HEK293 (cell line): ENCODE results near the gene MEGF8.

Experiments used
- CTCF ChIA-PET: fragments of 350-600 bp; formaldehyde crosslinking; extraction: SDS; loops from one replicate; lab custom pipeline; 2021; ENCODE audit warnings: antibody characterized with exemption; lab: Yijun Ruan, JAX
- POLR2A ChIA-PET: fragments of 300-600 bp; formaldehyde crosslinking; extraction: SDS; loops from one replicate; lab custom pipeline; 2020; ENCODE audit warnings: antibody characterized with exemption, inconsistent platforms; lab: Yijun Ruan, JAX
- H3K27ac ChIP-seq: fragments of 200-500 bp; sonication (Bioruptor generic); 2 replicates; pipeline ENCODE4 v1.5.1; 2014; ENCODE audit warnings: low read depth, low read length, control low read depth, inconsistent platforms; ENCODE audit errors: extremely low read depth
- H3K36me3 ChIP-seq, 2 experiments: fragments of 200-500 bp in 1 of 2; sonication (Bioruptor generic) in 1 of 2; 1 replicate in 1 of 2; 2 replicates in 1 of 2; pipeline ENCODE4 v1.5.1; 2014 to 2017; ENCODE audit warnings: inconsistent platforms in 2 of 2, low read length in 2 of 2; ENCODE audit not compliant: control insufficient read depth in 2 of 2, insufficient read depth in 1 of 2
- H3K4me1 ChIP-seq: fragments of 200-500 bp; sonication (Bioruptor generic); 2 replicates; pipeline ENCODE4 v1.5.1; 2014; ENCODE audit warnings: mild to moderate bottlenecking, low read length, inconsistent platforms; ENCODE audit not compliant: control insufficient read depth, insufficient read depth
- H3K4me3 ChIP-seq: 2 replicates; pipeline ENCODE4 v1.5.1; 2011; ENCODE audit warnings: low read depth, mild to moderate bottlenecking, control low read depth, low read length, moderate library complexity
- H3K9me3 ChIP-seq: fragments of 200-500 bp; sonication (Bioruptor generic); 2 replicates; pipeline ENCODE4 v1.5.1; 2014; ENCODE audit warnings: low read depth, low read length, inconsistent platforms; ENCODE audit not compliant: control insufficient read depth, insufficient read depth
- GLIS2 ChIP-seq: fragments of 450-650 bp; formaldehyde crosslinking; IDR thresholded peaks from 2 replicates; pipeline ENCODE4 v1.5.1; 2016; ENCODE audit warnings: missing biosample characterization, missing genetic modification characterization
- HOXA7 ChIP-seq: sonication (generic); formaldehyde crosslinking; IDR thresholded peaks from 2 replicates; pipeline ENCODE4 v1.8.1; 2022; ENCODE audit warnings: missing genetic modification reagents, borderline replicate concordance
- IKZF3 ChIP-seq: fragments of 450-650 bp; IDR thresholded peaks from 2 replicates; pipeline ENCODE4 v1.5.0; 2018; ENCODE audit warnings: missing biosample characterization, mild to moderate bottlenecking, missing genetic modification characterization, moderate library complexity
- KLF10 ChIP-seq: fragments of 450-650 bp; IDR thresholded peaks from 2 replicates; pipeline ENCODE4 v1.5.1; 2018; ENCODE audit warnings: missing biosample characterization, mild to moderate bottlenecking, missing genetic modification characterization
- KLF9 ChIP-seq: fragments of 450-650 bp; formaldehyde crosslinking; IDR thresholded peaks from 2 replicates; pipeline ENCODE4 v1.5.1; 2016; ENCODE audit warnings: missing biosample characterization, missing genetic modification characterization, low read depth
- SCRT2 ChIP-seq: fragments of 450-650 bp; formaldehyde crosslinking; IDR thresholded peaks from 2 replicates; pipeline ENCODE4 v1.5.1; 2016; ENCODE audit warnings: missing biosample characterization, missing genetic modification characterization
- ZBTB17 ChIP-seq: fragments of 450-650 bp; formaldehyde crosslinking; IDR thresholded peaks from 2 replicates; pipeline ENCODE4 v1.5.1; 2016; ENCODE audit warnings: missing biosample characterization, missing genetic modification characterization
- ZBTB21 ChIP-seq: fragments of 450-650 bp; formaldehyde crosslinking; IDR thresholded peaks from 2 replicates; pipeline ENCODE4 v1.5.1; 2017; ENCODE audit warnings: missing biosample characterization, missing genetic modification characterization
- ZBTB48 ChIP-seq: fragments of 450-650 bp; formaldehyde crosslinking; IDR thresholded peaks from 2 replicates; pipeline ENCODE4 v1.5.1; 2016; ENCODE audit warnings: missing biosample characterization, missing genetic modification characterization
- ZBTB8A ChIP-seq: fragments of 450-650 bp; formaldehyde crosslinking; IDR thresholded peaks from 2 replicates; pipeline ENCODE4 v1.5.1; 2016; ENCODE audit warnings: missing biosample characterization, missing genetic modification characterization
- ZFHX2 ChIP-seq: fragments of 450-650 bp; formaldehyde crosslinking; conservative IDR thresholded peaks from 2 replicates; pipeline ENCODE4 v1.5.1; 2016; ENCODE audit warnings: missing biosample characterization, missing genetic modification characterization
- ZNF140 ChIP-seq: fragments of 450-650 bp; formaldehyde crosslinking; IDR thresholded peaks from 2 replicates; pipeline ENCODE4 v1.5.1; 2016; ENCODE audit warnings: missing biosample characterization, missing genetic modification characterization
- ZNF174 ChIP-seq: fragments of 450-650 bp; formaldehyde crosslinking; IDR thresholded peaks from 2 replicates; pipeline ENCODE4 v1.5.0; 2017; ENCODE audit warnings: missing biosample characterization, mild to moderate bottlenecking, missing genetic modification characterization
- ZNF391 ChIP-seq: fragments of 450-650 bp; formaldehyde crosslinking; IDR thresholded peaks from 2 replicates; pipeline ENCODE4 v1.5.1; 2016; ENCODE audit warnings: low read depth, missing biosample characterization, missing genetic modification characterization, borderline replicate concordance
- ZNF423 ChIP-seq: fragments of 450-650 bp; formaldehyde crosslinking; IDR thresholded peaks from 2 replicates; pipeline ENCODE4 v1.5.1; 2016; ENCODE audit warnings: missing biosample characterization, missing genetic modification characterization
- ZNF473 ChIP-seq: fragments of 450-650 bp; formaldehyde crosslinking; IDR thresholded peaks from 2 replicates; pipeline ENCODE4 v1.5.1; 2017; ENCODE audit warnings: missing biosample characterization, missing genetic modification characterization
- ZNF514 ChIP-seq: fragments of 450-650 bp; formaldehyde crosslinking; IDR thresholded peaks from 2 replicates; pipeline ENCODE4 v1.5.1; 2016; ENCODE audit warnings: missing biosample characterization, missing genetic modification characterization
- ZNF585B ChIP-seq: fragments of 450-650 bp; formaldehyde crosslinking; IDR thresholded peaks from 2 replicates; pipeline ENCODE4 v1.5.1; 2016; ENCODE audit warnings: missing biosample characterization, missing genetic modification characterization
- ZNF596 ChIP-seq: fragments of 450-650 bp; IDR thresholded peaks from 2 replicates; pipeline ENCODE4 v1.5.0; 2018; ENCODE audit warnings: missing biosample characterization, mild to moderate bottlenecking, missing genetic modification characterization, moderate library complexity
- ZNF670 ChIP-seq: fragments of 450-650 bp; formaldehyde crosslinking; IDR thresholded peaks from 2 replicates; pipeline ENCODE4 v1.5.1; 2016; ENCODE audit warnings: missing biosample characterization, missing genetic modification characterization, low read depth
- ZNF747 ChIP-seq: fragments of 450-650 bp; formaldehyde crosslinking; IDR thresholded peaks from 2 replicates; pipeline ENCODE4 v1.5.1; 2016; ENCODE audit warnings: missing biosample characterization, missing genetic modification characterization
- ZNF768 ChIP-seq: fragments of 450-650 bp; formaldehyde crosslinking; IDR thresholded peaks from 2 replicates; pipeline ENCODE4 v1.5.1; 2018; ENCODE audit warnings: missing biosample characterization, mild to moderate bottlenecking, missing genetic modification characterization
- TF ChIP-seq, protein P1 (sequence below): fragments of 450-650 bp; formaldehyde crosslinking; IDR thresholded peaks from 2 replicates; pipeline ENCODE4 v1.5.1; 2016; ENCODE audit warnings: missing biosample characterization, missing genetic modification characterization
- TF ChIP-seq, protein P2 (sequence below): fragments of 450-650 bp; formaldehyde crosslinking; IDR thresholded peaks from 2 replicates; pipeline ENCODE4 v1.5.1; 2017; ENCODE audit warnings: missing biosample characterization, missing genetic modification characterization
- TF ChIP-seq, protein P3 (sequence below): fragments of 450-650 bp; formaldehyde crosslinking; IDR thresholded peaks from 2 replicates; pipeline ENCODE4 v1.5.1; 2016; ENCODE audit warnings: missing biosample characterization, missing genetic modification characterization
- TF ChIP-seq, protein P4 (sequence below): fragments of 450-650 bp; formaldehyde crosslinking; IDR thresholded peaks from 2 replicates; pipeline ENCODE4 v1.5.1; 2016; ENCODE audit warnings: missing biosample characterization, missing genetic modification characterization
- TF ChIP-seq, protein P5 (sequence below): fragments of 450-650 bp; formaldehyde crosslinking; IDR thresholded peaks from 2 replicates; pipeline ENCODE4 v1.5.1; 2016; ENCODE audit warnings: missing biosample characterization, missing genetic modification characterization

MEGF8 gene

DNA sequence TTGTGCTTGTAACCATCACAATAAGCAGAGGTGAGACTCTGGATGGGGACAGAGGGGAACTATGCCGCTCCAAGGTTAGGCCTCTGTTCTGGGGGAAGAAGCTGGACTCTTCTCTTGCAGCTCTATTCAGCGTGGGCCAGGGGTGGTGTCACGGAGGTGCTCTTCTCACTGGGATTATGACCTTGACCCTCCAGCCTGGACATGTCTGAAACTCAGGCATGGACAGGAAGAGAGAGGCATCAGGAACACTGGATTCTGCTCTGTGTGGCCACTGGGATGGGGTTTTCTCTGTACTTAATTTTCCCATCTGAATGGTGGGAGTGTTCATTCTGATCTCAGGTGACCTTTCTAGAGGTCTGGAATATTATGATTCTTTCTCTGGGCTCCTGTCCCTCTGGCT is 7.6 kb downstream of the MEGF8 start (continued):
- TF ChIP-seq, protein P1, sequence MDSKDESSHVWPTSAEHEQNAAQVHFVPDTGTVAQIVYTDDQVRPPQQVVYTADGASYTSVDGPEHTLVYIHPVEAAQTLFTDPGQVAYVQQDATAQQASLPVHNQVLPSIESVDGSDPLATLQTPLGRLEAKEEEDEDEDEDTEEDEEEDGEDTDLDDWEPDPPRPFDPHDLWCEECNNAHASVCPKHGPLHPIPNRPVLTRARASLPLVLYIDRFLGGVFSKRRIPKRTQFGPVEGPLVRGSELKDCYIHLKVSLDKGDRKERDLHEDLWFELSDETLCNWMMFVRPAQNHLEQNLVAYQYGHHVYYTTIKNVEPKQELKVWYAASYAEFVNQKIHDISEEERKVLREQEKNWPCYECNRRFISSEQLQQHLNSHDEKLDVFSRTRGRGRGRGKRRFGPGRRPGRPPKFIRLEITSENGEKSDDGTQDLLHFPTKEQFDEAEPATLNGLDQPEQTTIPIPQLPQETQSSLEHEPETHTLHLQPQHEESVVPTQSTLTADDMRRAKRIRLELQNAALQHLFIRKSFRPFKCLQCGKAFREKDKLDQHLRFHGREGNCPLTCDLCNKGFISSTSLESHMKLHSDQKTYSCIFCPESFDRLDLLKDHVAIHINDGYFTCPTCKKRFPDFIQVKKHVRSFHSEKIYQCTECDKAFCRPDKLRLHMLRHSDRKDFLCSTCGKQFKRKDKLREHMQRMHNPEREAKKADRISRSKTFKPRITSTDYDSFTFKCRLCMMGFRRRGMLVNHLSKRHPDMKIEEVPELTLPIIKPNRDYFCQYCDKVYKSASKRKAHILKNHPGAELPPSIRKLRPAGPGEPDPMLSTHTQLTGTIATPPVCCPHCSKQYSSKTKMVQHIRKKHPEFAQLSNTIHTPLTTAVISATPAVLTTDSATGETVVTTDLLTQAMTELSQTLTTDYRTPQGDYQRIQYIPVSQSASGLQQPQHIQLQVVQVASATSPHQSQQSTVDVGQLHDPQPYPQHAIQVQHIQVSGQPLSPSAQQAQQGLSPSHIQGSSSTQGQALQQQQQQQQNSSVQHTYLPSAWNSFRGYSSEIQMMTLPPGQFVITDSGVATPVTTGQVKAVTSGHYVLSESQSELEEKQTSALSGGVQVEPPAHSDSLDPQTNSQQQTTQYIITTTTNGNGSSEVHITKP (tag by site-specific recombination), result no peak
- TF ChIP-seq, protein P2, sequence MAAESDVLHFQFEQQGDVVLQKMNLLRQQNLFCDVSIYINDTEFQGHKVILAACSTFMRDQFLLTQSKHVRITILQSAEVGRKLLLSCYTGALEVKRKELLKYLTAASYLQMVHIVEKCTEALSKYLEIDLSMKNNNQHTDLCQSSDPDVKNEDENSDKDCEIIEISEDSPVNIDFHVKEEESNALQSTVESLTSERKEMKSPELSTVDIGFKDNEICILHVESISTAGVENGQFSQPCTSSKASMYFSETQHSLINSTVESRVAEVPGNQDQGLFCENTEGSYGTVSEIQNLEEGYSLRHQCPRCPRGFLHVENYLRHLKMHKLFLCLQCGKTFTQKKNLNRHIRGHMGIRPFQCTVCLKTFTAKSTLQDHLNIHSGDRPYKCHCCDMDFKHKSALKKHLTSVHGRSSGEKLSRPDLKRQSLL (tag by site-specific recombination), result no peak
- TF ChIP-seq KLF9 (tag by site-specific recombination) (no peak), ZNF768 (no peak), ZNF747 (tag by site-specific recombination) (no peak)

DNA sequence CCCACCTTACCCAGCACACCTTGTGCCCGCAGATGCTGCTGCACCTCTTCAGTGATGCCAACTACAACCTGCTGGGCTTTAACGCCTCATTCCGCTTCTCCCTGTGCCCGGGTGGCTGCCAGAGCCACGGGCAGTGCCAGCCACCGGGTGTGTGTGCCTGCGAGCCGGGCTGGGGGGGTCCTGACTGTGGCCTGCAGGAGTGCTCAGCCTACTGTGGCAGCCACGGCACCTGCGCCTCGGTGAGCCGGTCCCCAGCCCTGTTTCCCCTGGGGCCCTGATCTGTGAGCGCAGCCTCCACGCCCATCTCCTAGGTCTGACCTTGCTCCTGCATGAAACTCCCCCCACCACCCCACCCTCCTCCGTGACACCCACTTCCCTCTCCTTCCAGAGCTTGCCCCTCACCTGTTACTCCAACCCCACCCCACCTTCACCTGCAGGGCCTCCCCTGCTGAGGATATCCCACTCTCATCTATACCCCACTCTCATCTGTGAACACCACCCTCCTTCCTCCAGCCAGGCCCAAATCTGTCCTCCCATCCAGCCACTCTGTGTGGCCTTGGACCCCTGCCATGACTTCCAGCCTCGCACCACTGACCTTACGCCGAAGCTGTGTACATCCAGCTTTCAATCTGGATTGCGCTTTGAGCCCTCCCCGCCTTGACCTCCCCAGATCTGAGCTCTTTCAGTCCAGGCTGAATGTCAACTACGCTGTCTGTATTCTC is 8.7 kb downstream of the MEGF8 start:
- ChIA-PET CTCF (interaction anchor here (0.5 kb wide), 1 partner anchor 90 kb away, joined by 3 read pairs; no protein-coding TSS in a partner anchor), POLR2A (interaction anchor here (1.1 kb wide), 1 partner anchor 63 kb away, joined by 5 read pairs; no protein-coding TSS in a partner anchor)
- Histone ChIP-seq H3K27ac (peak overlapping the region; percentile 37; the same call in 1 of the 2 replicates), H3K36me3 (peaks cover 38 to 45% of the 10 kb centered on the region in 2 experiments), H3K9me3 (no peaks in the 10 kb centered on the region), H3K4me3 (no peak overlapping the region), H3K4me1 (peaks cover 15% of the 10 kb centered on the region)
- TF ChIP-seq ZNF473 (tag by site-specific recombination) (no peak), KLF10 (tag by site-specific recombination) (no peak), ZBTB21 (tag by site-specific recombination) (no peak), ZNF585B (tag by site-specific recombination) (no peak), ZNF174 (tag by site-specific recombination) (no peak), ZBTB48 (no peak), HOXA7 (CRISPR knock-in tag) (no peak), ZNF423 (tag by site-specific recombination) (no peak), SCRT2 (tag by site-specific recombination) (peak; percentile 61), ZNF391 (tag by site-specific recombination) (no peak), ZNF670 (tag by site-specific recombination) (no peak), IKZF3 (tag by site-specific recombination) (no peak), ZBTB17 (tag by site-specific recombination) (0 out of 2 replicates have a peak, but pooled peaks have one; percentile 11), ZNF140 (tag by site-specific recombination) (no peak), ZBTB8A (tag by site-specific recombination) (no peak), ZFHX2 (tag by site-specific recombination) (no peak), ZNF596 (tag by site-specific recombination) (no peak), GLIS2 (tag by site-specific recombination) (0 out of 2 replicates have a peak, but pooled peaks have one; percentile 14), ZNF514 (tag by site-specific recombination) (no peak)
- TF ChIP-seq, protein P3, sequence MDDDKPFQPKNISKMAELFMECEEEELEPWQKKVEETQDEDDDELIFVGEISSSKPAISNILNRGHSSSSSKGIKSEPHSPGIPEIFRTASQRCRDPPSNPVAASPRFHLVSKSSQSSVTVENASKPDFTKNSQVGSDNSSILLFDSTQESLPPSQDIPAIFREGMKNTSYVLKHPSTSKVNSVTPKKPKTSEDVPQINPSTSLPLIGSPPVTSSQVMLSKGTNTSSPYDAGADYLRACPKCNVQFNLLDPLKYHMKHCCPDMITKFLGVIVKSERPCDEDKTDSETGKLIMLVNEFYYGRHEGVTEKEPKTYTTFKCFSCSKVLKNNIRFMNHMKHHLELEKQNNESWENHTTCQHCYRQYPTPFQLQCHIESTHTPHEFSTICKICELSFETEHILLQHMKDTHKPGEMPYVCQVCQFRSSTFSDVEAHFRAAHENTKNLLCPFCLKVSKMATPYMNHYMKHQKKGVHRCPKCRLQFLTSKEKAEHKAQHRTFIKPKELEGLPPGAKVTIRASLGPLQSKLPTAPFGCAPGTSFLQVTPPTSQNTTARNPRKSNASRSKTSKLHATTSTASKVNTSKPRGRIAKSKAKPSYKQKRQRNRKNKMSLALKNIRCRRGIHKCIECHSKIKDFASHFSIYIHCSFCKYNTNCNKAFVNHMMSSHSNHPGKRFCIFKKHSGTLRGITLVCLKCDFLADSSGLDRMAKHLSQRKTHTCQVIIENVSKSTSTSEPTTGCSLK, result no peak
- TF ChIP-seq, protein P4, sequence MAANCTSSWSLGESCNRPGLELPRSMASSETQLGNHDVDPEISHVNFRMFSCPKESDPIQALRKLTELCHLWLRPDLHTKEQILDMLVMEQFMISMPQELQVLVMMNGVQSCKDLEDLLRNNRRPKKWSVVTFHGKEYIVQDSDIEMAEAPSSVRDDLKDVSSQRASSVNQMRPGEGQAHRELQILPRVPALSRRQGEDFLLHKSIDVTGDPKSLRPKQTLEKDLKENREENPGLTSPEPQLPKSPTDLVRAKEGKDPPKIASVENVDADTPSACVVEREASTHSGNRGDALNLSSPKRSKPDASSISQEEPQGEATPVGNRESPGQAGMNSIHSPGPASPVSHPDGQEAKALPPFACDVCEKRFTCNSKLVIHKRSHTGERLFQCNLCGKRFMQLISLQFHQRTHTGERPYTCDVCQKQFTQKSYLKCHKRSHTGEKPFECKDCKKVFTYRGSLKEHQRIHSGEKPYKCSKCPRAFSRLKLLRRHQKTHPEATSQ, result no peak
- TF ChIP-seq, protein P5, sequence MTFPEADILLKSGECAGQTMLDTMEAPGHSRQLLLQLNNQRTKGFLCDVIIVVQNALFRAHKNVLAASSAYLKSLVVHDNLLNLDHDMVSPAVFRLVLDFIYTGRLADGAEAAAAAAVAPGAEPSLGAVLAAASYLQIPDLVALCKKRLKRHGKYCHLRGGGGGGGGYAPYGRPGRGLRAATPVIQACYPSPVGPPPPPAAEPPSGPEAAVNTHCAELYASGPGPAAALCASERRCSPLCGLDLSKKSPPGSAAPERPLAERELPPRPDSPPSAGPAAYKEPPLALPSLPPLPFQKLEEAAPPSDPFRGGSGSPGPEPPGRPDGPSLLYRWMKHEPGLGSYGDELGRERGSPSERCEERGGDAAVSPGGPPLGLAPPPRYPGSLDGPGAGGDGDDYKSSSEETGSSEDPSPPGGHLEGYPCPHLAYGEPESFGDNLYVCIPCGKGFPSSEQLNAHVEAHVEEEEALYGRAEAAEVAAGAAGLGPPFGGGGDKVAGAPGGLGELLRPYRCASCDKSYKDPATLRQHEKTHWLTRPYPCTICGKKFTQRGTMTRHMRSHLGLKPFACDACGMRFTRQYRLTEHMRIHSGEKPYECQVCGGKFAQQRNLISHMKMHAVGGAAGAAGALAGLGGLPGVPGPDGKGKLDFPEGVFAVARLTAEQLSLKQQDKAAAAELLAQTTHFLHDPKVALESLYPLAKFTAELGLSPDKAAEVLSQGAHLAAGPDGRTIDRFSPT (tag by site-specific recombination), result peak; percentile 52; the same call in 1 of the 2 replicates
